ENCODE data around the gene ZNF892. TPM values are rescaled to one million over a fixed set of nuclear protein-coding genes. Genes with fewer than 3 reads are reported as not detected.

ZNF892 gene
- total and polyA plus RNA-seq, 9 of the 15 experiments (the other 6 are each of a cell fraction or from before 2014, with no cell fraction given): 0.07 to 0.13 (median 0.09) TPM; not detected in 6

- TF ChIP-seq SMC3 (conservative IDR thresholded peaks at IDR 0.05; ENCODE audit: insufficient read depth, low read depth, low read length): peak; percentile 40; the same call in 1 of the 2 replicates
- TF ChIP-seq ARID2 (IDR thresholded peaks at IDR 0.05): no peak
- TF ChIP-seq CBX1 (IDR thresholded peaks at IDR 0.05; ENCODE audit: low read depth): peak; percentile 80
- TF ChIP-seq ZNF263 (CRISPR knock-in tag; IDR thresholded peaks at IDR 0.05; ENCODE audit: borderline replicate concordance): peak; percentile 99
- TF ChIP-seq ZNF586 (CRISPR knock-in tag; conservative IDR thresholded peaks at IDR 0.05): no peak
- no peak for TF ChIP-seq NFXL1 (CRISPR knock-in tag; IDR thresholded peaks at IDR 0.05)
- TF ChIP-seq MIER1 (IDR thresholded peaks at IDR 0.05; ENCODE audit: low read depth): no peak
- TF ChIP-seq MEIS2 (IDR thresholded peaks at IDR 0.05; ENCODE audit: partially characterized antibody): no peak
- TF ChIP-seq PHF8 (IDR thresholded peaks at IDR 0.05; ENCODE audit: borderline replicate concordance, low read length): peak; percentile 42; the same call in 1 of the 2 replicates
- TF ChIP-seq ESRRA (IDR thresholded peaks at IDR 0.05; ENCODE audit: borderline replicate concordance, low read depth): peak; percentile 46; the same call in 1 of the 2 replicates
- no peak for TF ChIP-seq THRB (CRISPR knock-in tag; conservative IDR thresholded peaks at IDR 0.05)
- 0 out of 2 replicates have a peak, but pooled peaks have one; percentile 20 for TF ChIP-seq SOX6 (IDR thresholded peaks at IDR 0.05)
- TF ChIP-seq EGR1 (conservative IDR thresholded peaks at IDR 0.05): 0 out of 2 replicates have a peak, but pooled peaks have one; percentile 16
- peak; percentile 30; the same call in 1 of the 2 replicates for TF ChIP-seq KLF1 (tag; IDR thresholded peaks at IDR 0.05)
- TF ChIP-seq POLR3A (IDR thresholded peaks at IDR 0.05; ENCODE audit: borderline replicate concordance, extremely low read depth, insufficient read depth, insufficient read length): no peak
- TF ChIP-seq MTF1 (CRISPR knock-in tag; IDR thresholded peaks at IDR 0.05; ENCODE audit: borderline replicate concordance): no peak
- peak in 2 of 3 experiments; percentile 22 to 38 for TF ChIP-seq YY1 (IDR thresholded peaks at IDR 0.05; ENCODE audit: borderline replicate concordance in 1 of 3, control insufficient read depth in 1 of 3, extremely low read depth in 1 of 3, insufficient read depth in 3 of 3, insufficient read length in 1 of 3, insufficient replicate concordance in 2 of 3, low read depth in 1 of 3, low read length in 2 of 3)
- TF ChIP-seq ZNF655 (CRISPR knock-in tag; IDR thresholded peaks at IDR 0.05): no peak
- no peak for TF ChIP-seq SMARCB1 (IDR thresholded peaks at IDR 0.05; ENCODE audit: insufficient read length, low read depth)
- peak; percentile 78; the same call in 1 of the 2 replicates for TF ChIP-seq SIN3B (IDR thresholded peaks at IDR 0.05; ENCODE audit: low read depth)
- peak; percentile 49 to 59; a peak in 3 of 4 replicates for TF ChIP-seq SIX5 (IDR thresholded peaks at IDR 0.05; ENCODE audit: borderline replicate concordance in 1 of 2, insufficient read depth in 1 of 2, low read depth in 1 of 2, low read length in 2 of 2)
- peak; percentile 13; the same call in 1 of the 2 replicates for TF ChIP-seq PKNOX1 (IDR thresholded peaks at IDR 0.05)
- TF ChIP-seq TAF1 (IDR thresholded peaks at IDR 0.05; ENCODE audit: control insufficient read depth, extremely low read depth, insufficient read depth, low read length, severe bottlenecking): no peak
Measured at GRCh38 chr2:95207111-95207961, at the start of gene ZNF892 (continued).

Data from K562 (cell line).